ENCODE data around the gene GPR162. TPM values are rescaled to one million over a fixed set of nuclear protein-coding genes. Genes with fewer than 3 reads are reported as not detected.

Gene GPR162
- polyA plus RNA-seq, 3 donors: 15.1 to 81.7 (median 16.0) TPM

- no peak for TF ChIP-seq CTCF (IDR thresholded peaks at IDR 0.05)
- Histone ChIP-seq H4K20me1 (ENCODE audit: insufficient read depth, low read length) (no peaks in the 10 kb centered on the region), H3K9me3 (replicated peaks in 1 of 2; ENCODE audit: control insufficient read depth in 1 of 2, insufficient read depth in 1 of 2, low read length in 2 of 2) (peaks cover 0 to 17% of the 10 kb centered on the region in 2 donors), H3K27me3 (ENCODE audit: control insufficient read depth in 2 of 2, insufficient read depth in 2 of 2, low read length in 2 of 2) (peaks cover 12 to 57% of the 10 kb centered on the region in 2 donors), H3K4me2 (replicated peaks; ENCODE audit: extremely low read depth, low read length, poor library complexity, severe bottlenecking) (no peak overlapping the region), H3K4me1 (ENCODE audit: control insufficient read depth in 1 of 2, insufficient read depth in 2 of 2, low read length in 2 of 2) (peaks cover 22 to 45% of the 10 kb centered on the region in 2 donors), H3K36me3 (replicated peaks in 1 of 2; ENCODE audit: control insufficient read depth in 1 of 2, insufficient read depth in 2 of 2, low read length in 2 of 2) (no peaks in the 10 kb centered on the region), H3K27ac (ENCODE audit: low read depth in 1 of 2, low read length in 2 of 2) (no peak overlapping the region), H2AFZ (ENCODE audit: insufficient read depth, low read depth, low read length, poor library complexity, severe bottlenecking) (no peak overlapping the region), H3K4me3 (replicated peaks in 1 of 3; ENCODE audit: low read depth in 2 of 3, low read length in 3 of 3) (no peak overlapping the region), H3K9ac (ENCODE audit: insufficient read depth, low read length, poor library complexity, severe bottlenecking) (no peak overlapping the region), H3K79me2 (ENCODE audit: insufficient read depth, low read length) (no peaks in the 10 kb centered on the region)
- Mint-ChIP-seq H3K4me3 (peak overlapping the region in 1 of 2 donors; percentile 28), H3K27me3 (ENCODE audit: low read depth in 3 of 3) (peaks cover 57 to 62% (median 58%) of the 10 kb centered on the region in 3 donors), H3K36me3 (peaks cover 0 to 11% of the 10 kb centered on the region in 2 donors), H3K9me3 (peaks cover 0 to 4% (median 4%) of the 10 kb centered on the region in 7 donors), H3K4me1 (peaks cover 35% of the 10 kb centered on the region), H3K27ac (no peak overlapping the region)
- DNase-seq: no peak
- WGBS (ENCODE audit: insufficient coverage): 91% methylated on average over 5 of the region's 5 CpGs
- intact Hi-C loops (cut with micrococcal nuclease): loop anchor here (5.0 kb wide), 1 partner anchor 40 kb away; no protein-coding TSS in a partner anchor
Observed at GRCh38 chr12:6777386-6777785, 44.2 kb upstream of the GPR162 start.

GRCh38 chr12:6778217-6778573 lies 43.4 kb upstream of the GPR162 start:
- peak overlapping the region; percentile 85 for H3K4me2 ChIP-seq (replicated peaks; ENCODE audit: extremely low read depth, low read length, poor library complexity, severe bottlenecking)
- Mint-ChIP-seq H3K27ac (peak overlapping the region in 2 of 7 donors; percentile 75 to 88), H3K4me3 (peak overlapping the region; percentile 80 to 94), H3K9me3 (peaks cover 0 to 4% (median 2%) of the 10 kb centered on the region in 7 donors), H3K27me3 (ENCODE audit: low read depth in 3 of 3) (peaks cover 49 to 54% (median 49%) of the 10 kb centered on the region in 3 donors), H3K36me3 (peaks cover 0 to 11% of the 10 kb centered on the region in 2 donors), H3K4me1 (peaks cover 28% of the 10 kb centered on the region)
- TF ChIP-seq CTCF (IDR thresholded peaks at IDR 0.05): no peak
- no peak overlapping the region for H3K27ac ChIP-seq (ENCODE audit: low read depth in 1 of 2, low read length in 2 of 2)
- H3K4me3 ChIP-seq (replicated peaks in 1 of 3; ENCODE audit: low read depth in 2 of 3, low read length in 3 of 3): peak overlapping the region in 1 of 3 experiments; percentile 74
- WGBS (ENCODE audit: insufficient coverage): 82% methylated on average over 14 of the region's 14 CpGs
- no peak overlapping the region for H3K9ac ChIP-seq (ENCODE audit: insufficient read depth, low read length, poor library complexity, severe bottlenecking)
- H3K9me3 ChIP-seq (replicated peaks in 1 of 2; ENCODE audit: control insufficient read depth in 1 of 2, insufficient read depth in 1 of 2, low read length in 2 of 2): peaks cover 0 to 11% of the 10 kb centered on the region in 2 donors
- peak overlapping the region; percentile 72 for H2AFZ ChIP-seq (ENCODE audit: insufficient read depth, low read depth, low read length, poor library complexity, severe bottlenecking)
- H3K27me3 ChIP-seq (ENCODE audit: control insufficient read depth in 2 of 2, insufficient read depth in 2 of 2, low read length in 2 of 2): peaks cover 8 to 49% of the 10 kb centered on the region in 2 donors
- intact Hi-C loops (cut with micrococcal nuclease): loop anchor here (5.0 kb wide), 1 partner anchor 41 kb away; no protein-coding TSS in a partner anchor
- no peaks in the 10 kb centered on the region for H3K79me2 ChIP-seq (ENCODE audit: insufficient read depth, low read length)
- H4K20me1 ChIP-seq (ENCODE audit: insufficient read depth, low read length): no peaks in the 10 kb centered on the region
- H3K4me1 ChIP-seq (ENCODE audit: control insufficient read depth in 1 of 2, insufficient read depth in 2 of 2, low read length in 2 of 2): peaks cover 15 to 37% of the 10 kb centered on the region in 2 donors
- DNase-seq: no peak
- no peaks in the 10 kb centered on the region for H3K36me3 ChIP-seq (replicated peaks in 1 of 2; ENCODE audit: control insufficient read depth in 1 of 2, insufficient read depth in 2 of 2, low read length in 2 of 2)

Data from CD14-positive monocyte (primary cell).